Sigmoid colon (tissue), 7 donors: Measurements from ENCODE around the gene POLDIP2. TPM values are rescaled to one million over a fixed set of nuclear protein-coding genes. Genes with fewer than 3 reads are reported as not detected.

Experiments
- DNase-seq: peaks from one replicate; pipeline ENCODE4 v3.0.0-alpha.2; 2019
- H3K27ac ChIP-seq, 4 donors: fragments of 200-600 bp; sonication (generic); one replicate each; pipeline ENCODE4 v1.5.1; 2016 to 2019; ENCODE audit warnings: mild to moderate bottlenecking in 1 of 4
- H3K27me3 ChIP-seq, 3 donors: fragments of 200-600 bp; sonication (generic); one replicate each; pipeline ENCODE4 v1.5.1; 2019; ENCODE audit warnings: mild to moderate bottlenecking in 1 of 3
- H3K36me3 ChIP-seq, 4 donors: fragments of 200-600 bp; sonication (generic); one replicate each; pipeline ENCODE4 v1.5.1; 2016 to 2019
- H3K4me1 ChIP-seq, 4 donors: fragments of 200-600 bp; sonication (generic); one replicate each; pipeline ENCODE4 v1.5.1; 2017 to 2019
- H3K4me3 ChIP-seq, 4 donors: fragments of 200-600 bp; sonication (generic); one replicate each; pipeline ENCODE4 v1.5.1; 2017 to 2019; ENCODE audit warnings: mild to moderate bottlenecking in 2 of 4, moderate library complexity in 1 of 4
- H3K9me3 ChIP-seq, 4 donors: fragments of 200-600 bp in 3 of 4; sonication (generic) in 3 of 4; one replicate each; pipeline versions ENCODE4 v1.5.1 to v1.6.1; 2013 to 2019
- CTCF ChIP-seq, 4 experiments: fragments of 450-650 bp in 3 of 4; fragments of 200-600 bp in 1 of 4; IDR thresholded peaks; one replicate each; pipeline ENCODE4 v1.5.1; 2016 to 2019; ENCODE audit warnings: antibody characterized with exemption in 4 of 4, mild to moderate bottlenecking in 3 of 4, moderate library complexity in 2 of 4
- EP300 ChIP-seq, 4 donors: sonication (generic); formaldehyde crosslinking; IDR thresholded peaks; one replicate each; pipeline ENCODE4 v1.6.1; 2017; ENCODE audit warnings: antibody characterized with exemption in 4 of 4
- POLR2A ChIP-seq, 2 donors: fragments of 450-650 bp; IDR thresholded peaks; one replicate each; pipeline ENCODE4 v1.6.1; 2016; ENCODE audit warnings: antibody characterized with exemption in 2 of 2, mild to moderate bottlenecking in 2 of 2, moderate library complexity in 2 of 2
- POLR2AphosphoS5 ChIP-seq, 4 donors: sonication (generic); formaldehyde crosslinking; IDR thresholded peaks; one replicate each; pipeline ENCODE4 v1.6.1; 2017; ENCODE audit warnings: antibody characterized with exemption in 4 of 4
- WGBS, 2 donors: extraction: QIAGEN DNeasy Blood & Tissue Kit; methylation state at CpG; one replicate each; pipeline ENCODE4 v1.1.7; 2013; 5-methylcytosine and 5-hydroxymethylcytosine counted together
- intact Hi-C: fragments of 100-400 bp; cut with DNase I; formaldehyde crosslinking; loops from one replicate; pipeline ENCODE4 v1.15.1; 2023
- polyA plus RNA-seq, 3 donors: library from polyadenylated mRNA; stranded (reverse); fragments of 200-250 nt; gene quantifications; one replicate each; pipeline ENCODE4 v1.2.3, GENCODE V29; 2013
- total RNA-seq, 4 donors: library from RNA; depleted of rRNA; stranded (reverse); fragments of >200 nt; gene quantifications; one replicate each; pipeline ENCODE4 v1.1.0, GENCODE V29; 2016
- donor health status: healthy with polysubstance abuse.
- donor health status: Bipolar disorder and iron deficiency.
- donor health status: healthy.

Gene POLDIP2
- total and polyA plus RNA-seq, 7 donors: 55.8 to 80.5 (median 65.6) TPM

DNA sequence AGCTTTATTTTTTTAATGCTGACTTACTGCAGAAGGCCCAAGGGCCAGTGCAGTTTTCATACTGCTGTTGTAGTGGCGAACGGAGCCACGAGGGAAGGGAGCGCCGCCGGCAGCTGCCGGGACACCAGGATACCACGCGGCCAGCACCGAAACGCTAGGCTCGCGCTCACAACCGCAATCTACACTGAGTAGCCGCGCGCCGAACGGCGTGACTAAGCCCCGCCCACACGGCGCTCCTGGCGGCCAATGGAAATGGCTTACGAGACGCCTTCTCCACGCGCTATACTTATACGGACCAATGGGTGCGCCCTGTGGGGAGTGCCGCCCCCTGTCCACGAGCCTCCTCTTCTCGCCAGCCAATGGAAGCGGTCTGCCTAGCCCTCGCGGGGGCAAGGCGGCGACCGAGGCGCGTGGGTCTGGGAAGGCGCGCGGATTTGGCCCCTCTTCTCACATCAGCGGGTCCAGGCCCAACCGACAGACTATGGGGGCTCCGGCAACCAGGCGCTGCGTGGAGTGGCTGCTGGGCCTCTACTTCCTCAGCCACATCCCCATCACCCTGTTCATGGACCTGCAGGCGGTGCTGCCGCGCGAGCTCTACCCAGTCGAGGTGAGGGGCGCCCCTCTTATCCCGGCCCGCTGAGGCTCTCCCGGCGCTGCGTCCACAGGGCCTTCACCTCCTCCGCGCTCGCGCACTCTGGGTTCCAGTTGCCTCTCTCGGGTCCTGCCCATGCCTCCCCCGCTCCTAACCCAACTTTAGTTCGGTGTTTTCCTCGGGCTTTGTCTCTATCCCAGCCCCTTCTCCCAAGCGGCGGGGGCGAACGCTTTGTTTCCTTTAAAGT, 38.3 kb downstream of the POLDIP2 start, which contains the start of gene TMEM97:
Gene TMEM97, plus strand, starts transcription at position 442 of the 839 bp plus-strand sequence. Its CDS starts 40 bp downstream, at position 482.
- H3K36me3 ChIP-seq: no peaks in the 10 kb centered on the region
- peak within 1 kb of the TSS; percentile 51 to 68 (median 58) for H3K4me3 ChIP-seq
- H3K4me1 ChIP-seq: peaks cover 0 to 22% (median 19%) of the 10 kb centered on the region in 4 donors
- TF ChIP-seq CTCF (IDR thresholded peaks at IDR 0.05): no peak
- TF ChIP-seq POLR2AphosphoS5 (IDR thresholded peaks at IDR 0.05): peak in 2 of 4 donors; percentile 46 to 71
- WGBS, 2 donors: 0% methylated on average over 72 of the region's 72 CpGs
- intact Hi-C loops: loop anchor here (2.0 to 5.0 kb wide), 2 partner anchors 16 to 277 kb away; partner anchors contain the start of genes IFT20, NLK and TNFAIP1
- H3K27me3 ChIP-seq: no peaks in the 10 kb centered on the region
- peak within 1 kb of the TSS; percentile 64 to 79 (median 76) for H3K27ac ChIP-seq
- no peaks in the 10 kb centered on the region for H3K9me3 ChIP-seq
- DNase-seq: peak; percentile 98

- no peak for DNase-seq
- 15 to 17% methylated on average over 40 of the region's 40 CpGs for WGBS, 2 donors
- H3K27ac ChIP-seq: peak overlapping the region in 3 of 4 donors; percentile 74 to 79 (median 78)
- no peak for TF ChIP-seq EP300 (IDR thresholded peaks at IDR 0.05)
- no peak for TF ChIP-seq POLR2A (IDR thresholded peaks at IDR 0.05)
- no peak for TF ChIP-seq CTCF (IDR thresholded peaks at IDR 0.05)
- TF ChIP-seq POLR2AphosphoS5 (IDR thresholded peaks at IDR 0.05): no peak
- H3K36me3 ChIP-seq: no peaks in the 10 kb centered on the region
- no peaks in the 10 kb centered on the region for H3K9me3 ChIP-seq
- H3K4me3 ChIP-seq: peak overlapping the region; percentile 37 to 68 (median 56)
- intact Hi-C loops: loop anchor here (2.0 to 5.0 kb wide), 2 partner anchors 17 to 276 kb away; partner anchors contain the start of genes IFT20, NLK and TNFAIP1
- no peaks in the 10 kb centered on the region for H3K27me3 ChIP-seq
- H3K4me1 ChIP-seq: peaks cover 0 to 22% (median 19%) of the 10 kb centered on the region in 4 donors
These were observed 39.2 kb downstream of the POLDIP2 start for GRCh38 chr17:28317966-28318758.

- no peaks in the 10 kb centered on the region for H3K36me3 ChIP-seq
- peaks cover 0 to 22% (median 19%) of the 10 kb centered on the region in 4 donors for H3K4me1 ChIP-seq
- no peak for TF ChIP-seq CTCF (IDR thresholded peaks at IDR 0.05)
- TF ChIP-seq POLR2AphosphoS5 (IDR thresholded peaks at IDR 0.05): no peak
- H3K27ac ChIP-seq: no peak overlapping the region
- H3K9me3 ChIP-seq: no peaks in the 10 kb centered on the region
- 90 to 94% methylated on average over 21 of the region's 21 CpGs for WGBS, 2 donors
- H3K4me3 ChIP-seq: no peak overlapping the region
- no peaks in the 10 kb centered on the region for H3K27me3 ChIP-seq
- intact Hi-C loops: loop anchor here (5.0 kb wide), 1 partner anchor 275 kb away; the partner anchor contains the start of gene NLK
- DNase-seq: no peak
These were observed 40.0 kb downstream of the POLDIP2 start for GRCh38 chr17:28317099-28317965.
